K562 (cell line): ENCODE measurements around the gene ASPRV1. TPM values are rescaled to one million over a fixed set of nuclear protein-coding genes. Genes with fewer than 3 reads are reported as not detected.

Experiments
- ATF4 ChIP-seq: fragments of 450-650 bp; formaldehyde crosslinking; IDR thresholded peaks from 2 replicates; pipeline ENCODE4 v1.4.0; 2022; ENCODE audit warnings: mild to moderate bottlenecking, moderate library complexity
- CBX5 ChIP-seq: IDR thresholded peaks from 2 replicates; pipeline ENCODE4 v1.6.1; 2014; ENCODE audit warnings: low read depth, borderline replicate concordance
- ETS2 ChIP-seq: IDR thresholded peaks from 2 replicates; pipeline ENCODE4 v1.6.1; 2016; ENCODE audit warnings: borderline replicate concordance, missing genetic modification characterization, mild to moderate bottlenecking, moderate library complexity, missing compliant biosample characterization; ENCODE audit not compliant: poor library complexity, severe bottlenecking
- HNRNPLL ChIP-seq: fragments of 200-400 bp; formaldehyde crosslinking; IDR thresholded peaks from 2 replicates; pipeline ENCODE4 v1.6.1; 2017; ENCODE audit warnings: low read length, low read depth, mild to moderate bottlenecking; ENCODE audit not compliant: poor library complexity, severe bottlenecking
- MTF1 ChIP-seq: fragments of 250-450 bp; sonication (Bioruptor Pico); IDR thresholded peaks from 2 replicates; pipeline ENCODE4 v1.9.0; 2021; ENCODE audit warnings: moderate library complexity, mild to moderate bottlenecking, inconsistent platforms, borderline replicate concordance
- PTTG1 ChIP-seq: fragments of 450-650 bp; IDR thresholded peaks from 2 replicates; pipeline ENCODE4 v1.6.1; 2016; ENCODE audit warnings: low read depth, mild to moderate bottlenecking, missing genetic modification characterization, missing compliant biosample characterization
- RBFOX2 ChIP-seq: fragments of 200-400 bp; formaldehyde crosslinking; IDR thresholded peaks from 2 replicates; pipeline ENCODE4 v1.6.1; 2017; ENCODE audit warnings: low read depth, mild to moderate bottlenecking, low read length, moderate library complexity
- SMARCE1 ChIP-seq: fragments of 450-650 bp; IDR thresholded peaks from 2 replicates; pipeline ENCODE4 v1.7.1; 2016; ENCODE audit warnings: mild to moderate bottlenecking
- ZBTB17 ChIP-seq: fragments of 450-650 bp; formaldehyde crosslinking; IDR thresholded peaks from 2 replicates; pipeline ENCODE4 v1.4.0; 2020; ENCODE audit warnings: mild to moderate bottlenecking
- ZNF24 ChIP-seq: fragments of 450-650 bp; IDR thresholded peaks from 2 replicates; pipeline ENCODE4 v1.6.1; 2016
- ZNF445 ChIP-seq: fragments of 250-450 bp; sonication (Bioruptor Pico); IDR thresholded peaks from 2 replicates; pipeline ENCODE4 v1.4.0; 2020; ENCODE audit warnings: low read depth, mild to moderate bottlenecking, moderate library complexity
- ZNF57 ChIP-seq: fragments of 450-650 bp; formaldehyde crosslinking; IDR thresholded peaks from 2 replicates; pipeline ENCODE4 v1.4.0; 2020; ENCODE audit warnings: mild to moderate bottlenecking, moderate library complexity
- polyA plus RNA-seq, 8 experiments: library from polyadenylated mRNA; depleted of rRNA in 4 of 8; stranded (reverse) in 5 of 8; unstranded in 3 of 8; fragments of >200 nt; fragmentation: Nextera tagmentation in 2 of 8; fragmentation: Illumina TruSeq in 1 of 8; extraction: Ambion mirVana in 2 of 8; extraction: Trizol in 1 of 8; gene quantifications; 2 replicates each; pipeline versions ENCODE4 v1.2.1 to v1.2.3, GENCODE V29; 2011 to 2014; ENCODE audit warnings: inconsistent platforms in 1 of 8, missing spikeins in 1 of 8
- total RNA-seq, 7 experiments: library from RNA; depleted of rRNA in 6 of 7; stranded (reverse); fragments of >200 nt in 6 of 7; fragmentation: Illumina TruSeq in 2 of 7; extraction: Trizol in 2 of 7; gene quantifications; 2 replicates each; pipeline versions ENCODE4 v1.2.1 to v1.2.3, GENCODE V29; 2011 to 2021; ENCODE audit warnings: low replicate concordance in 1 of 7
- TF ChIP-seq, protein P1 (sequence below): sonication (generic); formaldehyde crosslinking; IDR thresholded peaks from 2 replicates; pipeline ENCODE4 v1.8.0; 2022; ENCODE audit warnings: mild to moderate bottlenecking, missing genetic modification reagents
- TF ChIP-seq, protein P2 (sequence below), 2 experiments: fragments of 450-650 bp; formaldehyde crosslinking in 1 of 2; IDR thresholded peaks; 2 replicates each; pipeline versions ENCODE4 v1.4.0 to v1.6.1; 2014 to 2020; ENCODE audit warnings: mild to moderate bottlenecking in 2 of 2, borderline replicate concordance in 1 of 2, low read depth in 1 of 2
- TF ChIP-seq, protein P3 (sequence below): sonication (generic); formaldehyde crosslinking; IDR thresholded peaks from 2 replicates; pipeline ENCODE4 v1.8.0; 2022; ENCODE audit warnings: missing genetic modification reagents, mild to moderate bottlenecking, moderate library complexity, borderline replicate concordance

Gene ASPRV1
- total and polyA plus RNA-seq, 9 of the 15 experiments (the other 6 are each of a cell fraction or from before 2014, with no cell fraction given): 0.17 to 0.72 (median 0.47) TPM; not detected in 1

DNA sequence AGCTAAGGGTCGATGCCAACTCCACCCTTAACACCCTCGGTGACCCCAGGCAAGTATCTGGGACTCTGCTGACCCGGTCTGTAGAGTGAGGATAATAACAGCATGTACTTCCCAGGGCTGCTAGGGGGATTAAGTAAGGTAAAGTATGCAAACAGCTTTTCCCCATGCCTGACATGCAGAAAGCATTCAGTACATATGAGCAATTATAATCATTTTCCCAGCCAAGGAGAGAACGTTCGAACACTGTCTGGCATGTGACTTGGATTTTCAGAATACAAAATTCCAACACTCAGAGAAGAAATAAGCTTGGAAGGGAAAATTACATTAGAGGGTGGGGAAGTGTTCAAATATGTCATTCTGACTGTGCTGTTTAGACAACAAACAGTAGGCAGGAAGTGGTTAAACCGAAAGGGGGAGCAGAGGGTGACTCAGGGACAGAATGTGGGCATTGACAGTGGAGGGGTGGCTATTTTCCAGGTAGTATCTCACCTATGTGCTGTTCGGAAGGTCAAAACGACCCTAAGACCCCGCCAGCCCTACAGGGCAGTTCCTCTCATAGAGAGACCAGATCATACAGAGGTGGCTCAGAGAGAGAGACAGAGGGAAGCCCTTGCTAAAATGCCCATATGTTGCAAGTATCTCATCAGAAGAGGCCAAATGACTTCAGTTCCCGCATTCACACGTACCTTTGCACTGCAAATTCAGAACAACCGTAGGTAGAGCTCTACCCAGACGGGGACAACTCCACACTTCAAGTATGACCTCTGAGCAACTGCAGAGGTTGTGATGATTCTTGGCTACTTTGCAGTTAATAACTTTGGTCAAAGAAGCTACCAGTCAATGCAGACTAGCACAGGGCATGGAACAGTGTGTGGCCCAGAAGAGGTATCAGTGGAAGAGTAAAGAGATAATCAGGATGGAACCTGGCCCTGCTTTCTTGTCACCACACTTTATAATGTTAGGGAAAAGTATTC, 14.8 kb downstream of the ASPRV1 start (continued):
- TF ChIP-seq, protein P1, sequence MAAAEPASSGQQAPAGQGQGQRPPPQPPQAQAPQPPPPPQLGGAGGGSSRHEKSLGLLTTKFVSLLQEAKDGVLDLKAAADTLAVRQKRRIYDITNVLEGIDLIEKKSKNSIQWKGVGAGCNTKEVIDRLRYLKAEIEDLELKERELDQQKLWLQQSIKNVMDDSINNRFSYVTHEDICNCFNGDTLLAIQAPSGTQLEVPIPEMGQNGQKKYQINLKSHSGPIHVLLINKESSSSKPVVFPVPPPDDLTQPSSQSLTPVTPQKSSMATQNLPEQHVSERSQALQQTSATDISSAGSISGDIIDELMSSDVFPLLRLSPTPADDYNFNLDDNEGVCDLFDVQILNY (CRISPR knock-in tag): no peak
- TF ChIP-seq ZNF445 (CRISPR knock-in tag) (no peak), SMARCE1 (peak; percentile 79), RBFOX2 (no peak), PTTG1 (tag) (no peak), CBX5 (no peak), ZBTB17 (CRISPR knock-in tag) (peak; percentile 36; the same call in 1 of the 2 replicates), ETS2 (no peak), ZNF24 (no peak), MTF1 (CRISPR knock-in tag) (no peak), ATF4 (CRISPR knock-in tag) (no peak), HNRNPLL (no peak), ZNF57 (CRISPR knock-in tag) (no peak)
- TF ChIP-seq, protein P2, sequence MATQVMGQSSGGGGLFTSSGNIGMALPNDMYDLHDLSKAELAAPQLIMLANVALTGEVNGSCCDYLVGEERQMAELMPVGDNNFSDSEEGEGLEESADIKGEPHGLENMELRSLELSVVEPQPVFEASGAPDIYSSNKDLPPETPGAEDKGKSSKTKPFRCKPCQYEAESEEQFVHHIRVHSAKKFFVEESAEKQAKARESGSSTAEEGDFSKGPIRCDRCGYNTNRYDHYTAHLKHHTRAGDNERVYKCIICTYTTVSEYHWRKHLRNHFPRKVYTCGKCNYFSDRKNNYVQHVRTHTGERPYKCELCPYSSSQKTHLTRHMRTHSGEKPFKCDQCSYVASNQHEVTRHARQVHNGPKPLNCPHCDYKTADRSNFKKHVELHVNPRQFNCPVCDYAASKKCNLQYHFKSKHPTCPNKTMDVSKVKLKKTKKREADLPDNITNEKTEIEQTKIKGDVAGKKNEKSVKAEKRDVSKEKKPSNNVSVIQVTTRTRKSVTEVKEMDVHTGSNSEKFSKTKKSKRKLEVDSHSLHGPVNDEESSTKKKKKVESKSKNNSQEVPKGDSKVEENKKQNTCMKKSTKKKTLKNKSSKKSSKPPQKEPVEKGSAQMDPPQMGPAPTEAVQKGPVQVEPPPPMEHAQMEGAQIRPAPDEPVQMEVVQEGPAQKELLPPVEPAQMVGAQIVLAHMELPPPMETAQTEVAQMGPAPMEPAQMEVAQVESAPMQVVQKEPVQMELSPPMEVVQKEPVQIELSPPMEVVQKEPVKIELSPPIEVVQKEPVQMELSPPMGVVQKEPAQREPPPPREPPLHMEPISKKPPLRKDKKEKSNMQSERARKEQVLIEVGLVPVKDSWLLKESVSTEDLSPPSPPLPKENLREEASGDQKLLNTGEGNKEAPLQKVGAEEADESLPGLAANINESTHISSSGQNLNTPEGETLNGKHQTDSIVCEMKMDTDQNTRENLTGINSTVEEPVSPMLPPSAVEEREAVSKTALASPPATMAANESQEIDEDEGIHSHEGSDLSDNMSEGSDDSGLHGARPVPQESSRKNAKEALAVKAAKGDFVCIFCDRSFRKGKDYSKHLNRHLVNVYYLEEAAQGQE (IDR thresholded peaks at IDR 0.05; ENCODE audit: borderline replicate concordance): no peak
- TF ChIP-seq, protein P2 (CRISPR knock-in tag; IDR thresholded peaks at IDR 0.05; ENCODE audit: low read depth): no peak
- TF ChIP-seq, protein P3, sequence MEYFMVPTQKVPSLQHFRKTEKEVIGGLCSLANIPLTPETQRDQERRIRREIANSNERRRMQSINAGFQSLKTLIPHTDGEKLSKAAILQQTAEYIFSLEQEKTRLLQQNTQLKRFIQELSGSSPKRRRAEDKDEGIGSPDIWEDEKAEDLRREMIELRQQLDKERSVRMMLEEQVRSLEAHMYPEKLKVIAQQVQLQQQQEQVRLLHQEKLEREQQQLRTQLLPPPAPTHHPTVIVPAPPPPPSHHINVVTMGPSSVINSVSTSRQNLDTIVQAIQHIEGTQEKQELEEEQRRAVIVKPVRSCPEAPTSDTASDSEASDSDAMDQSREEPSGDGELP: no peak
